HG03521 (cell line): ENCODE data around the gene SNX7.

Experiments
- ATAC-seq: cut with Tn5 transposase; IDR thresholded peaks from one replicate; pipeline ENCODE4 v1.9.1; 2021; ENCODE audit warnings: mild to moderate bottlenecking, moderate library complexity; ENCODE audit not compliant: unreplicated experiment

Gene SNX7

DNA sequence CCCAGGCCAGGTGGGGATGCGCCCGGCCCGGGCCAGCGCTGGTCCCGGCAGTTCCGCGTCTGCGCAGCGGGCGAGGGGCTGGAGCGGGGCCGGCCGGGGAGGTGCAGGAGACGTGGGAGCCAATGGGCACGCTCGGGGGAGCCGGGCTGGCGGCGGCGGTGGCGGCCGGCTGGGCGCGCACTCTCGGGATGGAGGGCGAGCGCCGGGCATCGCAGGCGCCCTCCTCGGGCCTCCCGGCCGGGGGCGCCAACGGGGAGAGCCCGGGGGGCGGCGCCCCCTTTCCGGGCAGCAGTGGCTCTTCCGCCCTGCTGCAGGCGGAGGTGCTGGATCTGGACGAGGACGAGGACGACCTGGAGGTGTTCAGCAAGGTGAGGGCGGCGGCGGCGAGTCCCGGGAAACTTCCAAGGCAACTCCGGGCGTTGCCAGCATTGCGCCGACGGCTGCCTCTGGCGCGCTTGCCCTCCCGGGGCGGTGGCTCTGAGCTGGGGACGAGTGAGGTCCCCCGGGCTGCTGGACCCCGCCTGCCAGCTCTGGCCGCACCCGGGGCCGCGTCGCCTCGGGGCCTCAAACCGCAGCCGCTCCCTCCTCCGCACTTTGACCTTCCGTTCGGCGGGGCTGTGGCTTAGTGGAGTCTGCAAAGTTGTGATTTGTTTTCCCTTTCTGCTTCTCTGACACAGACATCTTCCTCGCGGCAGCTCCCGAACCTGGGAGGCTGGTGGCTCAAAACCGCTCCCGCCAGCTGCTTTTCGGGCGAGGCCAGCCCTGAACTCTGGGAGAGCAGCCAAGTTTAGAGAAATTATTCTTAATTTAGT is at the start of gene SNX7:
SNX7 (plus strand) TSS at position 178 of the 812 bp plus-strand sequence; CDS start at position 189, 11 bp downstream.
- no peak for ATAC-seq

- ATAC-seq = no peak
Observed at GRCh38 chr1:98637316-98637715, 24.2 kb upstream of the SNX7 start.

DNA sequence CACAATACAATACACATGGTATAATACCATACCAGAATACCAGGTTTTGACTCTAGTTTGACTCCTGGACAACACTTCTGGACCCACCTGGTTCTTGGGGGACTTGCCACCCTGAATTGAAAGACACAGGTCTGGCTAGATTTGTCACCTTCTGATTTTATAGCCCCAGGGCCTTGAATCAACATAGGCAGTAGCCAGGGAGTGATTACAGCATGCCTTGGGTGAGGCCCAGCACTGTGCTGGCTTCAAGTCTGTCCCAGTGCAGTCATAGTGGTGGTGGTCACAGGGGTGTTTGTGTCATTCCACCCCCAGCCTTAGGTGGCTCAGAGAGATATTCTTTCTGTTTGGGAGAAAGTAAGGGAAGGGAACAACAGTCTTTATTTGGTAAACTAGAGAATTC is 23.3 kb upstream of the SNX7 start:
- no peak for ATAC-seq

DNA sequence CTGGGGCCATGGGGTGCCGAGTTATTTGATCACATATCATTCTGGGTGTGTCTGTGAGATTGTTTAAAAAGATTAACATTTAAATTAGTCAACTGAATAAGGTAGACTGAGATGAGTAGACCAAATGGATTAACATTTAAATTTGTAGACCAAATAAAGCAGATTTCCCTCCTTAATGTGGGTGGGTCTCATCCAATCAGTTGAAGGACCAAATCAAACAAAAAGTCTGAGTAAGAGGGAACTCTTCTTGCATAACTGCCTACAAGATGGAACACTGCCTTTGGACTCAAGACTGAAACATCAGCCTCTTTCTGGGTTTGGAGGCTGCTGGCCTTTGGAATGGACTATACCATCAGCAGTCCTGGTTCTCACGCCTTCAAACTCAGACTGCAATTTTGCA is 17.0 kb upstream of the SNX7 start:
- ATAC-seq = no peak

- no peak for ATAC-seq
Observed at GRCh38 chr1:98651116-98651632, 10.3 kb upstream of the SNX7 start.

DNA sequence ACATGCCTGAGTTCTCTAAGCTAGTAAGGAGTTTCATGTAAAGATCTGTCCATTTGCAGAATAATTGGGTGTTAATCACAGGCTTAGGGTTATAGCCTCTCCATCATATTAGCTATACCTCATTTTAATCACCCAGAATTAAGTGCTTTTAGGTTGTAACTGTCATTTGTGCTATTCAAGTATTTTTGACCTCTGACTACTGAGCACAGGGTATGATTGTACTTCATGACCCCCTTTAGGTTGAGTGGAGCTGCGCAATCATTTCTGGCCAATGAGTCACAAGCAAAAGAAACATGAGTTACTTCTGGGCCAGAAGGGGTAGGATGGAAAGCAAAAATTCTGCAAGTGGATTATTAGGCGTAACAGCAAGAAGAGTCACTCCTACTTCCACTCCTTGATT is 8.4 kb upstream of the SNX7 start:
- no peak for ATAC-seq

- no peak for ATAC-seq
Observed at GRCh38 chr1:98659879-98660278, 1.6 kb upstream of the SNX7 start.

GRCh38 chr1:98660940-98661543 is 479 bp upstream of the SNX7 start:
- no peak for ATAC-seq

DNA sequence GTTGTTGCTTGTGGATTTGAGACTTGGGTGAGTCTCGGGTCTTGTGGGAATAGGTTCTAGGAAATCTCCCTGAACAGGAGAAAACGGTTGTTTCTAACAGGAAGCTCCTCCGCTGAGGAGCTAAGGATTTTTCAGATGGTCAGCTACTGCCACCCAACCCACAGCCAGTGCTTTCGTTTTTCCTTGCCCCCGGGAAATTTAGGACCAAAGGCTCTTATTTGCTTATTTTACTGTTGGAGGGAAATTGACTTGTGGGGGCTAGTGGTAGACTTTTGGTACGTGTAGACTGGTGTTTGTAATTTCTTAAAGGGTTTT is 792 bp downstream of the SNX7 start:
- no peak for ATAC-seq

DNA sequence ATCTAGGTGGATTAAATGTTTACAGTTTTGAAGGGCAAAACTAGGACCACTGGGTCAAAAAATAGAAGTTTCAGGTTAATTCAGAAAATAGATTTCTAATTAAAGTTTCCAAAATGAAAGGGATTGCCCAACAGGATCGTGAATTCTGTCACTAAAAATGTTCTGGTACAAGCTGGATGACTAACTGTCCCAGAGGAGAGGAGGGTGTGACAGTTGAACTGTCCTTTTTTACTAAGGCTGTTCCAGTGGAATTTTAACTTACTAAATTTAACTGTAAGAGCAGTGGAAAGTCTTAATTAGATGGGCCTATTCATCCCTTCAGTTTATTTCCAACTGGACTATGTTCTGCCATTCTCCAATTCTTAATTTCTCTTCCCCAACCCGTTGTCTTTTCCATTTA is 7.2 kb downstream of the SNX7 start:
- ATAC-seq = no peak

- ATAC-seq = no peak
Observed at GRCh38 chr1:98669355-98670296, 8.1 kb downstream of the SNX7 start.

DNA sequence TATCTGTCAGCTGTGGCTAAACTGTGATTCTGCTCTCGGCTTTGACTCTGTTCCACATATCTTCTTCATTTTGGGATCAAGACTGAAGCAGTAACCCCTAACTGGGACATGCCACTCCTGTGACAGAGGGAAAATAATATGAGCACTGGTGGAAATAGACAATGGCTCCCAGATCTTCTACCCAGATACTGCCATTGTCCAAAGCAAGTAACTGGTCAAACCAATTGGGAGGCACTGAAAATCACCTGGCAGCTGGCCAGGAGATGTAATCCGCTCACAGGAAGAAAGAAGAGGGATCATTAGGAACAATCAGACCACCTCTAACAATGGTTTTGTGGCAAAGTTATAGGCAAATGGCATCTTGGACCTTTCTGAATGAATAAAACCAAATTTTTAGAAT is 10.7 kb downstream of the SNX7 start:
- no peak for ATAC-seq

GRCh38 chr1:98674075-98674781 is 12.7 kb downstream of the SNX7 start:
- no peak for ATAC-seq

- no peak for ATAC-seq
Observed at GRCh38 chr1:98675282-98675681, 13.8 kb downstream of the SNX7 start.

GRCh38 chr1:98677288-98677687 is 15.8 kb downstream of the SNX7 start:
- ATAC-seq = no peak

DNA sequence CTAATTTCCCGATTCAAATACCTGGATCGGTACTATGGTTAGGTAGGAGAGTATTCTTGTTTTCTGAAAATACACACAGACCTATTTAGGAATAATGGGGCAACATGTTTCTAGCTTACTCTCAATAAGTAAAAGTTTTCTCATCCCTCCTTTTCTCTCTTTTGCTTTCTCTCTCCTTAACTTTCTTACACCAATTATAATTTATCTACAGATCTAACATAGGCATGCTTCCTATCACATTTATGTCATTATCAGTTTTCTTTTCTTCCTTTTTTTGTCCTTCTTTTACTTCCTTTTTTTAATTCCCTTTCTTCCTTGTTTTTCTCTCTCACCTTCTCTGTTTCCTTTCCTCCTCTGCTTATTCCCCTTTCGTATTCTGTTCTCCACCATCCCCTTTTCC is 20.3 kb downstream of the SNX7 start:
- ATAC-seq = no peak

DNA sequence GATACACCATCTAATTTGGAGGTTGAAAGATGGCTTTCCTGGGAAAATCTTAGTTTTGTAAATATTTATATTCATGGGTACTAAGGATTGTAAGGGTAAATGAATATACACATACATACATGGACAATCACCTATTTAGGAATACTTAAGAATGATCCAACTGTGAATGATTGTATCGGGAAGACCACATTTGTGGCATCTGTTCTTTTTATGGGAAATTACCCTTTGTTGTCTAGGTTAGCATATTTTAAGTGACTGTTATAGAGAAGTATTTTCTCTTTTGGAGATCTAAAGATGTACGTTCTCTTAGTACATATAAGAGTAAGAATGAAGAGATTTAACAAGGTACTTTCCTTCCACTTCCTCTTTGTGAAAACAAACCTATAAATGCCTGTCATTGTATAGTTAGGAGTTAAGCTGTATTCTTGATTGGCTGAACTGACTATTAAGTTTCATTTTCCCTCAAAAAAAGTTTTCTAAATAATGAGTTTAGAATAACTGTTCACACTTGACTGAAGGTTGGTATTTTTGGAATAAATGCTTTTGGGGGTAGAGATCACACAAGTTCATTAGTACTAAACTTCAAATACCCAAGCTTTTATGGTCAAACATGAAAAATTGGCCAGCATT is 26.7 kb downstream of the SNX7 start:
- no peak for ATAC-seq

GRCh38 chr1:98690576-98690975 is 29.1 kb downstream of the SNX7 start:
- no peak for ATAC-seq

- no peak for ATAC-seq
Observed at GRCh38 chr1:98692482-98692881, 31.0 kb downstream of the SNX7 start.

GRCh38 chr1:98693385-98693784 is 31.9 kb downstream of the SNX7 start:
- no peak for ATAC-seq
